C4-2B (cell line): Measurements from ENCODE around the gene FLYWCH2.

Experiments used
- CTCF ChIP-seq: fragments of 450-650 bp; conservative IDR thresholded peaks from 2 replicates; pipeline ENCODE4 v1.5.1; 2017; ENCODE audit warnings: mild to moderate bottlenecking
- ZFX ChIP-seq: fragments of 450-650 bp; IDR thresholded peaks from 2 replicates; pipeline ENCODE4 v1.6.1; 2017

- TF ChIP-seq CTCF (no peak), ZFX (peak; percentile 60; the same call in 1 of the 2 replicates)
These were observed at the start of gene FLYWCH2 for GRCh38 chr16:2882650-2883457.
